ENCODE results near the gene IRAK2. TPM values are rescaled to one million over a fixed set of nuclear protein-coding genes. Genes with fewer than 3 reads are reported as not detected.
A peak's percentile ranks its signal among the peaks of the same experiment; 100 is the strongest.

Gene IRAK2
- total and polyA plus RNA-seq, 2 donors (not counting 1 experiment from before 2014, with no cell fraction given), result 1.5 to 6.6 TPM

DNA sequence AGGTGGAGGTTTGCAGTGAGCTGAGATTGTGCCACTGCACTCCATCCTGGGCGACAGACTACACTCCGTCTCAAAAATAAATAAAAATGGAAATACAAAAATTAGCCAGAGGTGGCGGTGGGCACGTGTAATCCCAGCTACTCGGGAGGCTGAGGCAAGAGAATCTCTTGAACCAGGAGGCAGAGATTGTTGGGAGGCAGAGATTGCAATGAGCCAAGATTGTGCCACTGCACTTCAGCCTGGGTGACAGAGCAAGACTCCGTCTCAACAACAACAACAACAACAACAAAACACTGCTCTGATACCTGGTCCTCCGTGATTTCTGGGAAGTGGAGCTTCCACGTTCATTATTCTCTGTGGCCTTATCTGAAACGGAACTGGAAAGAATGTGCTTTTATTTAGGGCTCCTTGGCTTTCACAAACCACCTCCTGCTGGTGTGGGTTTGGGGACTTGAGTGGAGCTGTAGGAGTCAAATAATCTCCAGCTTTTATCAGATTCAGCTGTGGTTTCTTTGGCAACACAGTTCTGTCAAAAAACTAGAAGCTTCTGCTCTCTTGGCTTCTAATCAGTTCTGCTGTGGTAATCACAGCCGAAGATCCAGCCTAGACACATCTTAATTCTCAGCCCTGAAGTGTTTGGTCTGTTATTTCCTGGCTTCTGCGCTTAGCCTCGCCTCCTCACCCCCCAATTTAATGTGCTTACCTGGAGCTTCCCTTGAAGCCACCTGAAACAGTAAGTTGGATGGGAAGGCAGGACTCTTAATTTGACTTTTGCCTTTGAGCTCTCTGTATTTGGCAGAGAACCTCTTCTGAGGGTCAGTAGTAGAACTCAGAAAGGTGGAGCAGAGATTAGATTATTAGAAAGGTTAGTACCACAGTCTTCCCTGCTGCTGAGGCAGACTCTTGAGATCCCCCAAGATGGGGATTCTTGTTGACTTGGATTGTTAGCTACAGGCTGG is 21.4 kb downstream of the IRAK2 start:
- peak in 1 of 2 donors; percentile 73 for DNase-seq (ENCODE audit: low read depth in 2 of 2)
- Histone ChIP-seq H3K27me3 (ENCODE audit: control insufficient read depth, insufficient read depth, low read length) (no peaks in the 10 kb centered on the region), H2AFZ (ENCODE audit: low read length) (no peak overlapping the region), H4K20me1 (ENCODE audit: control insufficient read depth, extremely low read depth, insufficient read depth, low read length) (no peaks in the 10 kb centered on the region), H3K36me3 (ENCODE audit: control insufficient read depth, insufficient read depth, low read length) (no peaks in the 10 kb centered on the region), H3K79me2 (ENCODE audit: control insufficient read depth, insufficient read depth, low read length) (no peaks in the 10 kb centered on the region), H3K4me2 (ENCODE audit: extremely low read depth, insufficient read depth, low read length) (no peak overlapping the region), H3K9me3 (ENCODE audit: control insufficient read depth, insufficient read depth, low read depth, low read length) (no peaks in the 10 kb centered on the region), H3K4me3 (replicated peaks in 1 of 4; ENCODE audit: control extremely low read depth in 1 of 4, insufficient read depth in 1 of 4, low read depth in 3 of 4, low read length in 4 of 4) (no peak overlapping the region), H3K27ac (ENCODE audit: insufficient read depth, low read length) (no peak overlapping the region), H3K9ac (ENCODE audit: insufficient read depth, low read length) (no peak overlapping the region), H3K4me1 (ENCODE audit: control insufficient read depth, extremely low read depth, insufficient read depth, low read length) (peaks cover 2% of the 10 kb centered on the region)
- TF ChIP-seq, protein P1, sequence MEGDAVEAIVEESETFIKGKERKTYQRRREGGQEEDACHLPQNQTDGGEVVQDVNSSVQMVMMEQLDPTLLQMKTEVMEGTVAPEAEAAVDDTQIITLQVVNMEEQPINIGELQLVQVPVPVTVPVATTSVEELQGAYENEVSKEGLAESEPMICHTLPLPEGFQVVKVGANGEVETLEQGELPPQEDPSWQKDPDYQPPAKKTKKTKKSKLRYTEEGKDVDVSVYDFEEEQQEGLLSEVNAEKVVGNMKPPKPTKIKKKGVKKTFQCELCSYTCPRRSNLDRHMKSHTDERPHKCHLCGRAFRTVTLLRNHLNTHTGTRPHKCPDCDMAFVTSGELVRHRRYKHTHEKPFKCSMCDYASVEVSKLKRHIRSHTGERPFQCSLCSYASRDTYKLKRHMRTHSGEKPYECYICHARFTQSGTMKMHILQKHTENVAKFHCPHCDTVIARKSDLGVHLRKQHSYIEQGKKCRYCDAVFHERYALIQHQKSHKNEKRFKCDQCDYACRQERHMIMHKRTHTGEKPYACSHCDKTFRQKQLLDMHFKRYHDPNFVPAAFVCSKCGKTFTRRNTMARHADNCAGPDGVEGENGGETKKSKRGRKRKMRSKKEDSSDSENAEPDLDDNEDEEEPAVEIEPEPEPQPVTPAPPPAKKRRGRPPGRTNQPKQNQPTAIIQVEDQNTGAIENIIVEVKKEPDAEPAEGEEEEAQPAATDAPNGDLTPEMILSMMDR (conservative IDR thresholded peaks at IDR 0.05 in 1 of 2, IDR thresholded peaks at IDR 0.05 in 1 of 2; ENCODE audit: low read depth in 1 of 2, low read length in 2 of 2), result no peak
- no peak for TF ChIP-seq EZH2 (IDR thresholded peaks at IDR 0.05; ENCODE audit: low read length, missing control alignments)

- Histone ChIP-seq H3K9me3 (ENCODE audit: control insufficient read depth, insufficient read depth, low read depth, low read length) (no peaks in the 10 kb centered on the region), H3K4me2 (ENCODE audit: extremely low read depth, insufficient read depth, low read length) (no peak overlapping the region), H4K20me1 (ENCODE audit: control insufficient read depth, extremely low read depth, insufficient read depth, low read length) (no peaks in the 10 kb centered on the region), H3K79me2 (ENCODE audit: control insufficient read depth, insufficient read depth, low read length) (no peaks in the 10 kb centered on the region), H3K27ac (ENCODE audit: insufficient read depth, low read length) (no peak overlapping the region), H3K27me3 (ENCODE audit: control insufficient read depth, insufficient read depth, low read length) (no peaks in the 10 kb centered on the region), H3K4me3 (replicated peaks in 1 of 4; ENCODE audit: control extremely low read depth in 1 of 4, insufficient read depth in 1 of 4, low read depth in 3 of 4, low read length in 4 of 4) (no peak overlapping the region), H3K36me3 (ENCODE audit: control insufficient read depth, insufficient read depth, low read length) (no peaks in the 10 kb centered on the region), H3K9ac (ENCODE audit: insufficient read depth, low read length) (no peak overlapping the region), H2AFZ (ENCODE audit: low read length) (no peak overlapping the region), H3K4me1 (ENCODE audit: control insufficient read depth, extremely low read depth, insufficient read depth, low read length) (peaks cover 12% of the 10 kb centered on the region)
- TF ChIP-seq, protein P1 (conservative IDR thresholded peaks at IDR 0.05 in 1 of 2, IDR thresholded peaks at IDR 0.05 in 1 of 2; ENCODE audit: low read depth in 1 of 2, low read length in 2 of 2), result no peak
- TF ChIP-seq EZH2 (IDR thresholded peaks at IDR 0.05; ENCODE audit: low read length, missing control alignments), result no peak
- no peak for DNase-seq (ENCODE audit: low read depth in 2 of 2)
Measured at GRCh38 chr3:10187290-10187876, 22.7 kb downstream of the IRAK2 start.

DNA sequence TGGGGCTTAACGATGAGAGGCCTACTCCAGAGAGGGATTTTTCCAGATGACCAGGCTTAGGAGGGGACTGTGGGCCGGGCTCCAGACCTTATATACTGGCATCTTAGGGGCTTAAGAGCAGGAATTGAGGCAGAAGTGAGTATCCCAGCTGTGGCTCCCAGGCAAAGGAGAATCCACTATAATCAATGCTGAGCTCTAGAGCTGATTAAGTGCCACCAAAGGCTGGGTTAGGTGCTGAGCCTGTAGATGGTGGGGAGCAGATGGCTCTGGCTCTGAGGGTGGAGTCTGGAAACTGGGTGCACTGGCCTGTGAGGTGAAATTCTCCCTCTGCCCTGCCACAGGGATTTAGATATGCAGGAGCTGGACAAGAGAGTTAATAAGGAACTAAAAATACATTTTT is 23.2 kb downstream of the IRAK2 start:
- Histone ChIP-seq H3K4me2 (ENCODE audit: extremely low read depth, insufficient read depth, low read length) (no peak overlapping the region), H3K9me3 (ENCODE audit: control insufficient read depth, insufficient read depth, low read depth, low read length) (no peaks in the 10 kb centered on the region), H3K36me3 (ENCODE audit: control insufficient read depth, insufficient read depth, low read length) (no peaks in the 10 kb centered on the region), H3K4me1 (ENCODE audit: control insufficient read depth, extremely low read depth, insufficient read depth, low read length) (peaks cover 17% of the 10 kb centered on the region), H3K9ac (ENCODE audit: insufficient read depth, low read length) (no peak overlapping the region), H3K27ac (ENCODE audit: insufficient read depth, low read length) (no peak overlapping the region), H3K79me2 (ENCODE audit: control insufficient read depth, insufficient read depth, low read length) (no peaks in the 10 kb centered on the region), H3K27me3 (ENCODE audit: control insufficient read depth, insufficient read depth, low read length) (no peaks in the 10 kb centered on the region), H3K4me3 (replicated peaks in 1 of 4; ENCODE audit: control extremely low read depth in 1 of 4, insufficient read depth in 1 of 4, low read depth in 3 of 4, low read length in 4 of 4) (no peak overlapping the region), H4K20me1 (ENCODE audit: control insufficient read depth, extremely low read depth, insufficient read depth, low read length) (no peaks in the 10 kb centered on the region), H2AFZ (ENCODE audit: low read length) (no peak overlapping the region)
- no peak for DNase-seq (ENCODE audit: low read depth in 2 of 2)
- TF ChIP-seq EZH2 (IDR thresholded peaks at IDR 0.05; ENCODE audit: low read length, missing control alignments), result no peak
- TF ChIP-seq, protein P1 (conservative IDR thresholded peaks at IDR 0.05 in 1 of 2, IDR thresholded peaks at IDR 0.05 in 1 of 2; ENCODE audit: low read depth in 1 of 2, low read length in 2 of 2), result no peak

Measured in fibroblast of lung (primary cell).